GM18520 (cell line): Measurements from ENCODE around the gene CCNH.

Experiments
- ATAC-seq: cut with Tn5 transposase; IDR thresholded peaks from one replicate; pipeline ENCODE4 v1.9.1; 2021; ENCODE audit not compliant: unreplicated experiment

Gene CCNH

DNA sequence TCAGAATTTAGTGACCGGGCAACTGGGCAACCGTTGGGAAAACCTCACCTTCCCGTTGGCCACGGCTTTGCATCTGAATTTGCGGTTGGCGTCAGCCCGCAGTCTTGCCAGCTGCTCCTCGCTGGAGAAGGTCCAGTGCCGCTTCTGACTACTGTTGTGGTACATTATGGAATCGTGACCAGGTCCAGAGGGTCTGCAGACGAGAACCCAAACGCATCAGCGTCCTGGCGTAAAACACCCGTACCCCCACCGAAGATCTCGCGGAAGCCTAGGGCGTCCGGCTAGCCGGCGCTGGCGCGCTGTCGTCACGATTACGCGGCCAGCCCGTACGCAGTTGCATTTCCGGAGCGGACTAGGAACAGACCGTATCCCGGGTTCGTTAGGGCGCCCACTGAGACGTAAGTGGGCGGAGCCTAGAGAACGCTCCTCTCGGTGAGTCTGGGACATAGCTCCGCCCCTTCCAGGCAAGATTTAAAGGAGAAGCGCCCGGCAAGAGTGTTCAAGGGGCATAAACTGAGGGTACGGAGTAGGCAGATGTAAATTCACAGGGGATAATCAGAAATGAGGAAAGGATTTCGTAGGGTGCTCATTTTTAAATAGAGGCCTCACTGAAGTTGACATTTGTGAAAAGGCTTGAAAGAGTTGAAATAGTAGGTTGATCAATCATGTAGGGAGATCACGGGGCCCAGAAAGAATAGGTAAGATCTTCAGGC, at the start of gene CCNH:
TSS of gene CCNH (minus strand) at position 301 of the 713 bp plus-strand sequence. CDS start at position 165, 136 bp downstream.
- peak; percentile 99 for ATAC-seq

DNA sequence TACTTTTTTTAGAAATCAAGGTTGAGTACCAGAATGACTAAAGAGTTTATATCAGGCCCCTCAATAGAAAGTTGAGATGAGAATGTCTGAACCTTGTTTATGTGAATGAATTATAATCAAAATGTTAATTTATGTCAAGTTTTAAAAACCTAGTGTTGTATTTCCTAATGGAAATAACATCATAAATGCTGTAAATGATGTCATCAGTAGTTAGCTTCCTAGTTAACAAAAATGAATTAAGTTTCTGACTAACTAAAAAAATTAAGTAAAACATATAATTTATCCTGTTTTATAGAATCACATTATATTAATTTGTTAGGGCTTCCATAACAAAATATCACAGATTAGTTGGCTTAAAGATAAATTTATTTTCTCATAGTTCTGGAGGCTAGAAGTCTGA, 45.0 kb upstream of the CCNH start:
- no peak for ATAC-seq

DNA sequence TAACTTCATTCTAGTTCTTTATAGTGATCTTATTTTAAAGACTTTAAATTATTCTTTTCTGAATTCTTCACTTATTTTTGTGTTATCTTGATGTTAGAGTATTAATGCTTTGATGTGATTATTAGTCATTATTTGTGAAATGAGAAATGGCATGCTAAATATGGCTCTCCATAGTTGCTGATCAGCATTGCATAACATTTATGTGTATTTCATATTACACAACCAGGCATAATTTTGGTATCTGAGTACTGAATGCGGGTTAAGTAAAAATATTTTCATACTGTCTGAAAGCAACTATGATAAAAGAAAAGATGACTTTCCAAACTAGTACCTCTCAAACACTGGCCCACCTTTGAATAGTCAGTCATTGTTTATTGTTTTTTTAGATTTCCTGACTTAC, 41.1 kb upstream of the CCNH start:
- no peak for ATAC-seq

DNA sequence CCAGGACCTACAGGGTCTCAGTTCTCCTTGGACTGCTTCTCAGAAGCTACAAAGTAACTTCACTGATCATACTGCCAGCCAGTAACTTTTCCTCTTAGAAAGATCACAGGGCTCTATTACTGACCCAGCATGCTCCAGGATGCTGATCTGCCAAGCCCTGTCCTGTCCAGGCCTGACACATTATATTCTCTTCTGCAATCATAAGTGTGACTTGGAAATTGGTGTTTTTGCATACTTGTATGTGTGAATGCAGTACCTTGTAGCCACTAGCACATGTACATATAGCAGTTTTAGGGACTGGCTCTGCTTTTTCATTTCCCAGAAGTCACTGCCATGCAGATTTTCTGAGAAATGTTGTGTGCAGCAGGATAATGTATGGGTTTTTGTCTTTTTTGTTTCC, 40.1 kb upstream of the CCNH start:
- no peak for ATAC-seq

DNA sequence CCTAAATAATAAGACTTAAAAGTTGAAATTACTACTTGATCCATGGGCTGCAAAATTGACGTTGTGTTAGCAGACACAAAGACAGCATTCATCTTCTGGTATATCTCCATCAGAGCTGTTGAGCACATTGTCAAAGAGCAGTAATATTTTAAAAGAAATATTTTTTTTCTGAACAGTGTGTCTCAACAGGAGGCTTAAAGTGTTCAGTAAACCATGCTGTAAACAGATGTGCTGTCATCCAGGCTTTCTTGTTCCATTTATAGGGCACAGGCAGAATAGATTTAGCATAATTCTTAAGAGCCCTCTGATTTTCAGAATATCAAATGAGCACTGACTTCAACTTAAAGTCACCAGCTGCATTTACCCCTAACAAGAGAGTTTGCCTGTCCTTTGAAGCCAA, 29.7 kb upstream of the CCNH start:
- no peak for ATAC-seq

DNA sequence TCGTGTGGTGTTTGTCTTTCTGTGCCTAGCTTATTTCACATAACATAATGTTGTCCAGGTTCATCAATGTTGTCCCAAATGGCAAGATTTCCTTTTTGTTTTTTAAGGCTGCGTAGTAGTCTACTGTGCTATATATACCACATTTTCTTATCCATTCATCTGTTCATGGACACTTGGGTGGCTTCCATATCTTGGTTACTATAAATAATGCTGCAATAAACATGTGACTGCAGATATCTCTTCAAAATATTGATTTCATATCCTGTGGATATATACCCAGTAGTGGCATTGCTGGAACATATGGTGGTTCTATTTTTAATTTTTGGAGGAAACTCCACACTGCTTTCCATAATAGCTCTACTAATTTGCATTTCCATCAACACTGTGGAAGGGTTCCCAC, 25.5 kb upstream of the CCNH start:
- no peak for ATAC-seq

DNA sequence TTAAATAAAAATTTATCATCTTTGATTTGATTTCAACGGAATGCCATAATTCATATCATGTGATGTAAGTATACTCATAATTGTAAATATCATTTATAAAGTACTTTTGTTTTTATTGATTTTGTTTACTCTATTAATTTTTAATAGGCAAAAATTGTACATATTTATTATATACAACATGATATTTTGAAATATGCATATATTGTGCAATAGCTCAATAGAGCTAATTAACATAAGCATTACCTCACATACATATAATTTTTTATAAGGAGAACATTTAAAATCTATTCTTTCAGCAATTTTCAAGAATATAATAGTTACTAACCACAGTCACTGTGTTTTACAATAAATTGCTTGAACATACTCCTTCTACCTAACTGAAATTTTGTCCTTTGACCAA, 25.0 kb upstream of the CCNH start:
- no peak for ATAC-seq

DNA sequence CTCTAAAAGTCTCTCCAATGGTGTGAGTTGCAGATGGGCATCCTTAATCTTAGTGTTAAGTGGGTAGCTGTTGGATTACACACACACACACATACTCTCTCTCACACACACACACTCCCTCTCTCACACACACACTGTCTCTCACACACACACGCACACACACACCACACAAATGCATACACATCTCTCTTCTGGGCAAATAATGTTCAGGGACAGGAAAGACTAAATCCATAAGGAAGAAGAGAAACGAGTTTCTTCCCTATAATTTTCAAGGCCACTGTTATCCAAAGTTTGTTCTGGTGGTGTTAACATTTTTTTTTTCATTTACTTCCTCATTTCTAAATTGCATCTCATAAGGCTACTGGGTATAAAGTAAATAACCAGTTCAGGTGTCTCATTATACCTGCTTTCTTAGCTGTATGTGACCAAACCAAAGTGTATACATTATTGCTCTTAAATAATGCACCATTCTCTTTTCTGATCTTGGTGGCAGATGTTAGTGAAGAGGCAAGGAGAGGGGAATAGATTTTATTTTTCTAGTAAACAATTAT, 22.5 kb upstream of the CCNH start:
- ATAC-seq, result no peak

DNA sequence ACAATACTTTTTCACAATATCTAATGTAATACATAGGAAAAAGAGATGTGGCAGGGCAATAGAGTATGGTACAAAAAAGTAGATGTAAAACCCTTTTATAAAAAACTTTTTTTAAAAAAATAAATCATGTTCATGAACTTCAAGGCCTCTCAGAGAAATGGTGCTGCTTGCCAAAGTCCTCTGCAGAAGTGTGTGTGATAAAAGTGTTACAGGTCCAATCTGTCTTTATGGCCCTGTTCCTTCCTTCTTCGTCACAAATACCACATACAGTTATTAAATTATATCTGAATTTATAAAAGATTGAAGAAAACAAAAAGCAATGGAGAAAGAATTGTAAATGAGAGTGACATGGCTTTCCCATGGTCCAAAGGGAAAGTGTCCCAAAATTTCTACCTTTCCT, 21.7 kb upstream of the CCNH start:
- ATAC-seq, result no peak

DNA sequence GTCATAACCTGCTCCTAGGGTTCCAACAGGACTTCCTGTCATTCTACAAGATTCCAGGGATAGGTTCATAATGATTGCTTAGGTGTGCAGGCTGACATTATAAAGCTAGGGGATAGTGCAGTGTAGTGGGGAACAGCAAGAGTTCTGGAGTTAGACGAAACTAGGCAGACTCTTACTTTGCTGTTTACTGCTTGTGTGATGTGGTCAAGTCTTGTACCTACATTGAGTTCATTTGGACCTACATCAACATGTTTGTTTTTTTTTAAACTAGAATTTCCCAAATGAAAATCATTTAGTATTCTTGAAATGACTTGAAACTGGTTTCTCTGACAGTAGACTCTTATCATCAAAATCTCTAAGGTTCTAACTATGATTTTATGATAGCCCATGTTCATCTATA, 21.2 kb upstream of the CCNH start:
- ATAC-seq, result no peak

DNA sequence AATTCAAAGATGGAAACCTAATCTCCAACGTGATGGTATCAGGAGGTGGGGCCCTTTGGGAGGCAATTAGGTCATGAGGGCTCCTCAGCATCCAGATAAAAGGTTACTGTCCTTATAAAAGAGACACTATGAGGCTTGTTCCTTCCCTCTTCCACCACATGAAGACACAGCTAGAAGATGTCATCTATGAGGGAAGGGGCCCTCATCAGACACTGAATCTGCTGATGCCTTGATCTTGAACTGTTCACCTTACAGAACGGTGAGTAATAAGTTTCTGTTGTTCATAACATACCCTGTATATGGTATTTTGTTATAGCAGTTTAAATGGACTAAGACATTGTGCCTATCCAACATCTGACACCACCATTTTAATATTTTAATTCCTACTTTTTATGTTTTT, 19.7 kb upstream of the CCNH start:
- no peak for ATAC-seq

DNA sequence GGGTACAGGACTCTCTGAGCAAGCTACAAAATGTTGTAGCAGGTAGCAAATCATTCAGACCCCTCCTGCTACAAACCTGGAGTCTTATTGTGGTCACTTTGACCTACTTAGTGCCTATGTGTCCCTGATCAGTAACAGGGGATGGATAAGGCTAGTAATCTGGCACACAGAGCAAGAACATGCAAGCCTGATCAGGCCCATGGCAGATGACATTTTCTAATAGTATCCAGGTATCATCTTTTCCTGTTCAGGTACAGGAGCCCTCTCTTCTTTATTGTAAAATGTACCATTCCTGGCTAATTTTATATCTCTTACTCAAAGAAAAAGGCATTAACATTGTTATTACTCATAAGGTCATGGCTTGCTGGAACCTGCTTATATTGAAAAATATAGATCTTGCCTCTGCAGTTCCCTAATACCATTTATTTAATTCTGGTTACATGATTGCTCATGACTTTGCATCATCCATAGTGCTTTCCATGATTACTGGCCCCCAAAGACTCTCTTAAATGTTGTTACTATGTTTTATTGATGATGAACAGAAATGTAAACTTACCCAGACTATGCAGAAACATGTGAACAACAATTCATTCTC, 18.2 kb upstream of the CCNH start:
- ATAC-seq, result no peak

DNA sequence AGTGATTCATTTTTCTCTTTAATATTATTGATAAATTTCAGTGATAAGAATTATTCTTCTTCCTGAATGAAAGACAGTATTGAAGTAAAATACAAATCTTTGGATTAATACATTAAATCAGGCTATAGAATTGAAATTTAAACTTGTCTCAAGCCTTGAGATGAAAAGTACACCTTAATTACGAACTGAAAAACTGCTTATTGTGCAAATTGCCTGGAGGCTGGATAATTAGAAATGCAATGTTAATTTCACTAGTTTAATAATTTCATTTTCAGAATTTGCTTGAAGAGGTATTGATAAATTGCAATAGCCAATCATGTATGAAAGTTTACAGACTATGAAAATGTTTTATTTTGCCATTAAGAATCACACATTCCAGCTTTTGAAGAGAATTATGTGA, 11.0 kb upstream of the CCNH start:
- no peak for ATAC-seq

DNA sequence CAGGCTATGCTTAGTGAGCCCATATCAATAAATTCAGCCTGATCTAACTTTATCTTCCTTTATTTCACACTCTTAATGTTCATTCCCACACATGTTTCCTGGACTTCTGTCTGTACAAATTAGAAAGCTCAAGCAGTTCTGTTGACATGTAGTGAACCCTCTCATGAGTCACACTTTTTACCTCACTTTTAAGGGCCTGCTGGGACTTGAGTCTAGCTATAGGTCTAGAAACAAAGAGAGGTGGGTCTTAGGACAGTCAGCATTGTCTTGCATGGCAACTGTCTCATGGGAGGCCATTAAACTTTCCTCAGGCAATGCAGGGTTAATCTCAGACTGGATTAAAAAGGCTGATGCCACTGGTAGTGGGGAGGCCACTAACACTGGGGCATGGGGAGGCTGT, 8.6 kb upstream of the CCNH start:
- ATAC-seq, result no peak

DNA sequence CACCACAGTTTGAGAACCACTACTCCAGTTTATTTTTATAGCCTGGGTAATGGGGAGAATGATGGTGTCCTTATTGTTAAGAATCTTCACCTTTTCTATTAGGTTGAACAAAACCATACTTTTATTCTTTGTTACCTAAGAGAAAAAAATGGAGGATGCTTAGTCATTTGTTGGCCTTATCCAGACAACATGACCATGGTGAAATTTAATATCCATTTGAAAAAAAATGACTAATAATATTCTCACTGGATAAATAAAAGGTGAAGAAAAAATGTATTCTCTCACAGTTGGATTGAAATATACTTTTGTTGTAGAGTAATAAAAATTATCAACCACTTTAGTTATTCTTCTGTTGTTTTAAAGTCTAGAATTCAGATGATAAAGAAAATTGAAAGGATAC, 5.8 kb upstream of the CCNH start:
- ATAC-seq, result no peak

DNA sequence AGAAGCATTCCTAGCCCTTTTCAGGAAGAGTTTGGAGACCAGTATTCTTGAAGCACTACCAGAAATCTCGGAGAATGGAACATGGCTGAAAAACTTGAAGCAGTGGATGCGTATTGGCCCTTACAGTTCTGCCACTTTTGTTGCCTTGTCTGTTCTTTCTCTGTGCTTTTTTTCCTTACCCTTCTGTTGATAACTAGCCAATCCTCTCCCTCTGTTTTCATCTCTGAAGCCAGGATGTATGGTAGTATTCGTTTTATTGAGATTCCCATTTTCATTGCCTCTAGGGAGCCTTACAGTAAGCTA, 564 bp upstream of the CCNH start:
- no peak for ATAC-seq

DNA sequence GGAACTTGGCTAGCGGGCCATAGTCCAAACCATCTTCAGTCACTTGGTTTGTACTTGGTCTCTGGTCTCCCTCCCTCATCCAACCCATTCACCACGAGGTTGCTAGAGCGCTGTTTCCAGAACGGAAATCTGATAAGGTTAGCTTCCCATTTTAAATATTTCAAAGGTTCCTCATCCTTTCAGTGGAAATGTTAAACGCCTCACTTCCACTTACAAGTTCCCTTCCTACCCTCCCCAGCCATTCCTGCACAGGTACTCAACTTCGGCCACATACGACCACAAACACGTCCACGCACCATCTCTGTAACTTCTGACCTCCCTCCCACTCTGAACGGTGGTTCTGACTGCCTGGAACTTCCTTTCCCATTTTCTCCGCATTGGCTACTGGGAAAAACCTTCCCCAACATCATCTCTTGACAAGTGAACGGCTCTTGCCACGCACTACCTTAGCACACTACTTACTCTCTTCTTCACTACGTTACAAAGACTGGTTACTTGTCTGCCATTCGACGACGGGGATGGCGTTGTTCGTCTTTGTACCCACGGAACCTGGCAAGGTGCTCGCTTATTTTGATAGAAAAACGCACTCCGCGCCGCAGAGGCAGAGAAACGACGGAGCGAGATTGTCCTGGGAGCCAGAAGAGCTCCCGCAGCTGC, 629 bp downstream of the CCNH start:
- ATAC-seq, result no peak

DNA sequence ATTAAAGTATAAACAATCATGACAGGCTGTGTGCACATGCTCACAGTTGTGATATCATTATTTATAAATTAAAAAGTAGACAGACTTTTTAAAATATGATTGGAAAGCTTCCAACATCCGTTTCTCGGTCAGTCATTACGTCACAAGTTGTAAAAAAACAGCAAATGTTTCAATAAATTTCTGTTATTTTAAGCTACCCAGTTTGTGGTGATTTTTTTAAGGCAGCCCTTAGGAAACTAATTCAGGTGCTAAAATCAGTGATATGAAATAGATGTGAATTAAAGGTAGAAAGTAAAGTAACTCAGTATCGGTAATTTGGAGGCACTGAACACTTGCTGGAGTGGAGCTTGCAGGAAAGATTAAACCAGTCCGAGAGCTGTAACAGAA, 1.2 kb downstream of the CCNH start:
- ATAC-seq, result no peak

DNA sequence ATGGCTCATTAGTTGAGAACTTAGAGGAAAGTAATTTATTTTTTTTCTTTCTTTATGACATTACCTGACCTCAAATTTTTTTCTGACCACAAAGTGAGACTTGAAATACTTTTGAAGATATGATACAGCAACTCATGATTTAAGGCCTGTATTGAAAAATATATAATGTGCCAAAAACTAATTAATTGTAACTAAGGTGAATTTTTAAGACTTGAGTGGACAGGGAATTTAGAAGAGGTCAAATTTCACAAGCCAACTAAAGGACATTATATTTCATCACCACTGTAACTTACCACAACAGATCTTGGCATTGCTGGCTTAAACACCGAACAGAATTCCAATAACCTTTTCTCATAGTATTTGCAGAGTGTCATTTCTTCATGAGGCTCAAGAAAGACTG, 1.8 kb downstream of the CCNH start:
- no peak for ATAC-seq

DNA sequence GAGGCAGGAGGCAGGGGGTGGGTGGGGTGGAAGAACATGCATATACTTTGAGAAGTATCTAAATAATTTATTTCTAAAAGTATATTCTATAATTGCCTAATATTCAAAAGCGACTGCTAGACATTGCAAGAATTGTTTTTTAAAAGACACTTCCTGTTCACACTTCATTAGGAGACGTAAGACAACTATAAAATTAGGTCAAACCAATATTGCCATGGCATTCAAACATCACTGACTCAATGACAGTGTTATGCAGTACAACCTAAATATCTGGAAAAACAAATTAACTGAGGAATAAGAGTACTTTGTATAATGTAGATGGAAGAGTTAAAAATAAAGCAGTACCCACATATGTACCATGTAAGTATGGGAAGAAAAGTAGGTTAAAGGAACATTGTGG, 4.5 kb downstream of the CCNH start:
- ATAC-seq, result no peak

DNA sequence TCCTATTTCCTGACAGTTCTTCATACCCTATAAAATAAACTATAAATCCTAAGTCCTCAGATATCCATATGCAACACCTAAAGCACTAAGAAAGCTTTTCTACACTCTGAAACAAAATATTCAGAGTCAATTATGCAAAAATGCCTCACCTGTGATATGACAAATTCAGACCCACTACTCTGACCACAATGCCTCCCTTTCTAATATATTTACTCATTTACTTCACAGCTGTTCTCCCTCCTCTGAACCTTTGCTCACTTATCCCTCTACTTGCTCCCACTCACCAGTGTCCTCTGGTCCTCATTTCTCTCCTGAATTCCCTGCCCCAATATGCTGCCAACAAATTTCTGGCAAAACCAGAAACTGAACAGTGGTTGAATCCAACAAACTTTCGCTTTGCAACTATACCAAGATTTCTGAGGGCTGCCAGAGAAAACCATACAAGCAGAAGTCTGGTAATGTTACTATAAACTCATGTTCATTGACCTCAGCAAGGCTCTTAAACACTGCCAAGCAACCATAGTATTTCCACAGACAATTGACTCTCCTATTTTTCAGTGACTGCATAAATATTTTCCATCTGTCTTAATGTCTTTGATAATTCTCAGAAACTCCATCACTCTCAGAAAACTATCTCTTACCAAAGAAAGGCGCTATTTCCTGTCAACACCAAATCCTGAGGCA, 7.1 kb downstream of the CCNH start:
- ATAC-seq, result no peak

DNA sequence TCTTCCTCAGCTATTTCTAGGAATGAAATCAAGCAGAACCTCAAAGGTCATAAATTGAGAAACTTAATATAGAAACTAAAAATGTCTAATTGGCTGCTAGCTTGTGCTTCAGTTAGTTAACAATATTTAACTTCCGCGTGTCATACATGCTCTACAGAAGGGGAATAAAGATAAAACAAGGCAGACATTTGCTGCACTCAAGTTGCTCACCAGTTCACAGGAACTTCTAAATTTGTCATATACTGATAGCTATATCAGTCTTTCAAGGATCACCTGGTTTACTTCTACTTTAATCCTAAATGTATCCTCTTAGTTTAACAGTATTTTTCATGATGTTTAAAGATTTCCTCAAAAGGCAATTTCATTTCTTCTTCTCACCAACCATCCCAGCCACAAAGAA, 8.4 kb downstream of the CCNH start:
- no peak for ATAC-seq
